Measurements from ENCODE around the gene PDE4C. TPM values are rescaled to one million over a fixed set of nuclear protein-coding genes. Genes with fewer than 3 reads are reported as not detected.

PDE4C gene
- total and polyA plus RNA-seq, 10 of the 15 experiments (the other 5 are each of a cell fraction or from before 2014, with no cell fraction given), result 0.08 to 0.73 (median 0.34) TPM

- peak; percentile 68 for TF ChIP-seq PBX3 (IDR thresholded peaks at IDR 0.05; ENCODE audit: insufficient replicate concordance, low read depth, low read length)
- TF ChIP-seq TBL1XR1 (IDR thresholded peaks at IDR 0.05; ENCODE audit: low read depth, low read length), result no peak; the same call in 1 of the 2 replicates
- no peak for TF ChIP-seq HDAC6 (IDR thresholded peaks at IDR 0.05; ENCODE audit: unreplicated experiment)
- TF ChIP-seq JUND (IDR thresholded peaks at IDR 0.05; ENCODE audit: low read depth, low read length), result no peak
- TF ChIP-seq SMAD1 (IDR thresholded peaks at IDR 0.05; ENCODE audit: low read depth, partially characterized antibody), result no peak
- TF ChIP-seq BCL11A (IDR thresholded peaks at IDR 0.05; ENCODE audit: low read depth, low read length), result no peak
Measured at GRCh38 chr19:18192673-18193387, 33.4 kb downstream of the PDE4C start, which contains the start of gene MPV17L2 (continued).

GRCh38 chr19:18191640-18192062 lies 34.6 kb downstream of the PDE4C start:
- no peak for ATAC-seq
- ChIA-PET CTCF (interaction anchor here (0.6 to 3.8 kb wide), 18 partner anchors 8 to 137 kb away, joined by 3 to 30 read pairs (median 6); partner anchors contain the start of genes IFI30 and RAB3A), SMC1A (ENCODE audit: uncharacterized antibody, unreplicated experiment) (interaction anchor here (0.9 to 3.4 kb wide), 18 partner anchors 9 to 219 kb away, joined by 3 to 21 read pairs (median 8); partner anchors contain the start of genes IFI30, JUND and RAB3A), POLR2A (interaction anchor here (0.6 to 2.5 kb wide), 18 partner anchors 8 to 148 kb away, joined by 3 to 24 read pairs (median 4); partner anchors contain the start of genes JUND, LSM4 and RAB3A), RAD21 (ENCODE audit: unreplicated experiment) (interaction anchor here (1.1 to 4.5 kb wide), 14 partner anchors 9 to 181 kb away, joined by 3 to 36 read pairs (median 11); partner anchors contain the start of genes LSM4 and RAB3A)
- 0 out of 2 replicates have a peak overlapping the region, but pooled peaks have one; percentile 0 for H3K9ac ChIP-seq (ENCODE audit: control insufficient read depth, insufficient read depth, low read length)
- WGBS (ENCODE audit: insufficient coverage, insufficient replicate concordance, low lambda C conversion rate, missing lambda C conversion rate), result 4% methylated on average over 5 of the region's 5 CpGs
- FAIRE-seq, result no peak
- DNase-seq (ENCODE audit: low read depth, low spot score), result no peak
- no peak overlapping the region for H2AFZ ChIP-seq (ENCODE audit: control insufficient read depth, low read depth, low read length)
- in situ Hi-C loops (cut with MboI), result no loop called here
- peak overlapping the region; percentile 34 for H3K27ac ChIP-seq (ENCODE audit: control insufficient read depth, insufficient read depth)
- peaks cover 5% of the 10 kb centered on the region for H3K79me2 ChIP-seq (ENCODE audit: control insufficient read depth, insufficient read depth, low read length)
- H3K4me3 ChIP-seq, result peak overlapping the region; percentile 11; the same call in 1 of the 2 replicates
- peaks cover 5 to 8% of the 10 kb centered on the region in 2 experiments; a peak in 3 of 4 replicates for H3K36me3 ChIP-seq (ENCODE audit: control insufficient read depth in 2 of 2, insufficient read depth in 2 of 2, low read length in 1 of 2)
- intact Hi-C loops (cut with micrococcal nuclease; ENCODE audit: unreplicated experiment), result loop anchor here (1.0 kb wide), 1 partner anchor 18 kb away; the partner anchor contains the start of gene IFI30
- no peaks in the 10 kb centered on the region for H3K27me3 ChIP-seq (replicated peaks in 1 of 2; ENCODE audit: control insufficient read depth in 2 of 2, insufficient read depth in 2 of 2, low read length in 1 of 2)
- BruUV-seq (replicated peaks), result no TSS peak
- peaks cover 11% of the 10 kb centered on the region for H3K4me1 ChIP-seq (ENCODE audit: control insufficient read depth, insufficient read depth, low read length)
- peak overlapping the region; percentile 78 for H3K4me2 ChIP-seq (ENCODE audit: control insufficient read depth, insufficient read depth)
- no peaks in the 10 kb centered on the region for H3K9me3 ChIP-seq (replicated peaks; ENCODE audit: control insufficient read depth, insufficient read depth, low read length)
- H4K20me1 ChIP-seq (ENCODE audit: control insufficient read depth, insufficient read depth), result no peaks in the 10 kb centered on the region
- no peak for TF ChIP-seq IKZF2 (IDR thresholded peaks at IDR 0.05)
- no peak for TF ChIP-seq E2F8 (IDR thresholded peaks at IDR 0.05; ENCODE audit: low read depth, partially characterized antibody)
- TF ChIP-seq POLR2AphosphoS5 (IDR thresholded peaks at IDR 0.05; ENCODE audit: low read length), result no peak
- TF ChIP-seq ZNF622 (IDR thresholded peaks at IDR 0.05), result no peak
- no peak for TF ChIP-seq ZBED1 (IDR thresholded peaks at IDR 0.05; ENCODE audit: borderline replicate concordance)
- no peak for TF ChIP-seq JUND (IDR thresholded peaks at IDR 0.05; ENCODE audit: low read depth, low read length)
- no peak for TF ChIP-seq BACH1 (IDR thresholded peaks at IDR 0.05; ENCODE audit: borderline replicate concordance)
- no peak for TF ChIP-seq DPF2 (IDR thresholded peaks at IDR 0.05)
- no peak for TF ChIP-seq BHLHE40 (IDR thresholded peaks at IDR 0.05; ENCODE audit: borderline replicate concordance in 1 of 2, low read depth in 2 of 2, low read length in 1 of 2)
- TF ChIP-seq SUZ12 (IDR thresholded peaks at IDR 0.05; ENCODE audit: unreplicated experiment), result no peak
- no peak for TF ChIP-seq SREBF1 (IDR thresholded peaks at IDR 0.05; ENCODE audit: low read length)
- TF ChIP-seq PAX5 (IDR thresholded peaks at IDR 0.05; ENCODE audit: borderline replicate concordance, low read depth, low read length), result no peak
